Keratinocyte (primary cell): ENCODE measurements around the gene MSI1.

Experiments
- EZH2 ChIP-seq: IDR thresholded peaks from one replicate; pipeline ENCODE4 v1.6.1; 2012; ENCODE audit warnings: inconsistent platforms, mild to moderate bottlenecking, low read length, moderate library complexity
- TF ChIP-seq, protein P1 (sequence below), 3 experiments: IDR thresholded peaks in 1 of 3; conservative IDR thresholded peaks in 1 of 3; optimal IDR thresholded peaks in 1 of 3; 2 replicates in 2 of 3; 3 replicates in 1 of 3; pipeline versions ENCODE3 to v1.5.1; 2011; ENCODE audit warnings: low read length in 3 of 3, mild to moderate bottlenecking in 3 of 3, moderate library complexity in 2 of 3, control low read depth in 1 of 3, inconsistent platforms in 1 of 3; ENCODE audit not compliant: insufficient read depth in 2 of 3; ENCODE audit errors: extremely low read depth in 1 of 3

DNA sequence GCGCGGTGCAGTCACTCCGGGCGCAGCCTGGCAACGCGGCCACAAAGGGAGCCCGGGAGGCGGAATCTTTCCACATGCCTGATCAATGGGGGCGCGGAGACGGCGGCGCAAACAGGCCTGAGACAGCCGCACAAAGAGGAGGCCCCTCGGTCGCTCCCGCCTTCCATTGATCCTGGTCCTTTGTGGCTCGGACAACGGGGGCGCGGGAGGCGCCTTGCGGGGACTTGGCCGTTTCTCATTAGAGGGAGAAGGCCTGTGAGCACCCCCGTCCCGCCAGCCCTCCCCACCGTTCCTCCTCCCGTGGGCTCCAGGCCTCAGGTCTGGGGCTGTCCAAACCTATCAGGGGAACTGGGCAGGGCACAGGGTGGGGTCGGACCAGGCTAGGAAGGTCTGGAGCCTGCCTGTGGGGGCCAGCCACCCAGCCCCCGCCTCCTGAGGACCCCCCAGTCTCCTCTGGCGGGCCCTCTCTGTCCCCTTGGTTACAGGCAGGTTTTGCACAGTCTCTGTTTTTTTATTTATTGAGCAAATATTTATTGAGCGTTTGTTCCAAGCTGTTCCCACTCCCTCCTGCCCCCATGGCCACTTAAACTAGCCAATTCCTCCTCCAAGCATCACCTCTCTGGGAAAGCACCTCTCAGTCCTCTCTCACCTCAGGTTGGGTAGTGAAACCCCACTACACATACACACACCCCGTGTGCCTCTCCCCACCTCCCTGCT, 29.0 kb upstream of the MSI1 start:
- TF ChIP-seq, protein P1, sequence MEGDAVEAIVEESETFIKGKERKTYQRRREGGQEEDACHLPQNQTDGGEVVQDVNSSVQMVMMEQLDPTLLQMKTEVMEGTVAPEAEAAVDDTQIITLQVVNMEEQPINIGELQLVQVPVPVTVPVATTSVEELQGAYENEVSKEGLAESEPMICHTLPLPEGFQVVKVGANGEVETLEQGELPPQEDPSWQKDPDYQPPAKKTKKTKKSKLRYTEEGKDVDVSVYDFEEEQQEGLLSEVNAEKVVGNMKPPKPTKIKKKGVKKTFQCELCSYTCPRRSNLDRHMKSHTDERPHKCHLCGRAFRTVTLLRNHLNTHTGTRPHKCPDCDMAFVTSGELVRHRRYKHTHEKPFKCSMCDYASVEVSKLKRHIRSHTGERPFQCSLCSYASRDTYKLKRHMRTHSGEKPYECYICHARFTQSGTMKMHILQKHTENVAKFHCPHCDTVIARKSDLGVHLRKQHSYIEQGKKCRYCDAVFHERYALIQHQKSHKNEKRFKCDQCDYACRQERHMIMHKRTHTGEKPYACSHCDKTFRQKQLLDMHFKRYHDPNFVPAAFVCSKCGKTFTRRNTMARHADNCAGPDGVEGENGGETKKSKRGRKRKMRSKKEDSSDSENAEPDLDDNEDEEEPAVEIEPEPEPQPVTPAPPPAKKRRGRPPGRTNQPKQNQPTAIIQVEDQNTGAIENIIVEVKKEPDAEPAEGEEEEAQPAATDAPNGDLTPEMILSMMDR (optimal IDR thresholded peaks at IDR 0.05 in 1 of 3, IDR thresholded peaks at IDR 0.05 in 1 of 3, conservative IDR thresholded peaks at IDR 0.05 in 1 of 3; ENCODE audit: extremely low read depth in 1 of 3, insufficient read depth in 2 of 3, low read length in 3 of 3), result no peak
- no peak for TF ChIP-seq EZH2
